ENCODE measurements around the gene KATNA1. TPM values are rescaled to one million over a fixed set of nuclear protein-coding genes. Genes with fewer than 3 reads are reported as not detected.
A peak's percentile ranks its signal among the peaks of the same experiment; 100 is the strongest.
"Not testable (repeated sequence)": the region's sequence is repeated elsewhere in the genome, so short reads cannot be mapped to it uniquely, and the experiment has no call there.

Gene KATNA1
- total RNA-seq, 5 donors from 2014 or later (not counting 1 experiment from before 2014, with no cell fraction given): 15.2 to 18.2 (median 15.9) TPM

DNA sequence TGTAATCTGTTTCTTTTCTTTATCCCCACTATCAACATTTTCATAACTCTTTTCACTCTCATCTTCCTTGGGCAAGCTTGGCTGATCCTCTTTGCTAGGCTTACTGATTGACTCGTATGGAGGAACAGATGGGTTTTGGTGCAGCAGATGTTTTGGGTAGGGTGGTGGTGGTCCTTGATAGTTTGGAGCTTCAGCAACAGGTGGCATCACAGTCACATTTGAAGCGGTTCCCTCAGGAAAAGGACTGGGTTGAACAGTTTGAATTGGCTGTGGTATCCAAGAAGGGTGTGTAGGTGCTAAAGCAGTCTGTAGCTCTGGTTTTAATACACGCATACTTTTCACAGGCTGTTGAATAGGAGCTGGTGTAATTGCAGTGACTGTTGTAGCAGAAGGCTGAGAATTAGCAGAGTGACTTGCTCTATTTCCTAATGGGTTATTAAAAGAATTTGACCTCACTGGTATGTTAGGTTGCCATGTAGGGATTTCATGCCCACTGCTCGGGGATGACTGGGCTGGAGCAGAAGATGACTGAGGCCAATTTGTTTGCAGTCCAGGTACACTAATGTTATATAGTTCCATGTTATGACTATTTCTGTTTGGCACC is 34.8 kb upstream of the KATNA1 start:
- ATAC-seq (replicated peaks in 1 of 4) (no peak), DNase-seq (no peak)
- Histone ChIP-seq H3K4me1 (ENCODE audit: control insufficient read depth in 1 of 2, extremely low read depth in 1 of 2, insufficient read depth in 2 of 2, low read length in 2 of 2) (peaks cover 0 to 5% of the 10 kb centered on the region in 2 experiments), H3K9me3 (no peaks in the 10 kb centered on the region), H3K36me3 (ENCODE audit: control insufficient read depth in 2 of 2, extremely low read depth in 1 of 2, insufficient read depth in 1 of 2, low read length in 1 of 2) (peaks cover 4 to 29% of the 10 kb centered on the region in 2 donors), H3K27me3 (replicated peaks in 1 of 2; ENCODE audit: control insufficient read depth in 2 of 2, extremely low read depth in 1 of 2, insufficient read depth in 2 of 2, low read length in 1 of 2) (no peaks in the 10 kb centered on the region), H3K4me3 (ENCODE audit: control insufficient read depth in 1 of 2, extremely low read depth in 1 of 2, low read length in 1 of 2) (no peak overlapping the region), H3K27ac (ENCODE audit: low read length) (no peak overlapping the region)
- H3K4me1 Mint-ChIP-seq: peaks cover 20 to 27% (median 24%) of the 10 kb centered on the region in 3 donors
- H3K9me3 Mint-ChIP-seq: no peaks in the 10 kb centered on the region
- H3K27ac Mint-ChIP-seq: no peak overlapping the region
- ChIA-PET POLR2A (no interaction called here), CTCF (no interaction called here)
- H3K4me3 Mint-ChIP-seq: no peak overlapping the region
- no peaks in the 10 kb centered on the region for H3K27me3 Mint-ChIP-seq
- peaks cover 39% of the 10 kb centered on the region for H3K36me3 Mint-ChIP-seq
- WGBS (ENCODE audit: insufficient coverage): 100% methylated on average over 2 of the region's 4 CpGs

DNA sequence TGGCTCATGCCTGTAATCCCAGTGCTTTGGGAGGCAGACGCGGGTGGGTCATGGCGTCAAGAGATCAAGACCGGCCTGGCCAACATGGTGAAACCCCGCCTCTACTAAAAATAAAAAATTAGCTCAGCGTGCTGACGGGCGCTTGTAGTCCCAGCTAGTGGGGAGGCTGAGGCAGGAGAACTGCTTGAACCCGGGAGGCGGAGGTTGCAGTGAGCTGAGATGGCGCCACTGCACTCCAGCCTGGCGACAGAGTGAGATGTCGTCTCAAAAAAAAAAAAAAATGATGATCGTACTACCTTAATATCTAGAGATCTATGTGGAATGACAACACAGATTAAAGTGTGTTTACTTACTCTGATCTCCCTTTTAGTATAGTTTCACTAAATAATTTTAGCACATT is 33.3 kb upstream of the KATNA1 start:
- H3K4me3 ChIP-seq (ENCODE audit: control insufficient read depth in 1 of 2, extremely low read depth in 1 of 2, low read length in 1 of 2); H3K4me1 ChIP-seq (ENCODE audit: control insufficient read depth in 1 of 2, extremely low read depth in 1 of 2, insufficient read depth in 2 of 2, low read length in 2 of 2); H3K27ac Mint-ChIP-seq; H3K27me3 ChIP-seq (replicated peaks in 1 of 2; ENCODE audit: control insufficient read depth in 2 of 2, extremely low read depth in 1 of 2, insufficient read depth in 2 of 2, low read length in 1 of 2); H3K27me3 Mint-ChIP-seq; ATAC-seq (replicated peaks in 1 of 4); H3K27ac ChIP-seq (ENCODE audit: low read length); H3K9me3 Mint-ChIP-seq; H3K9me3 ChIP-seq; DNase-seq; CTCF ChIA-PET; POLR2A ChIA-PET; H3K4me3 Mint-ChIP-seq: not testable (repeated sequence)
- 98% methylated on average over 9 of the region's 14 CpGs for WGBS (ENCODE audit: insufficient coverage)
- H3K4me1 Mint-ChIP-seq: peaks cover 14 to 25% (median 15%) of the 10 kb centered on the region in 3 donors
- peaks cover 4 to 35% of the 10 kb centered on the region in 2 donors for H3K36me3 ChIP-seq (ENCODE audit: control insufficient read depth in 2 of 2, extremely low read depth in 1 of 2, insufficient read depth in 1 of 2, low read length in 1 of 2)
- peaks cover 47% of the 10 kb centered on the region for H3K36me3 Mint-ChIP-seq

DNA sequence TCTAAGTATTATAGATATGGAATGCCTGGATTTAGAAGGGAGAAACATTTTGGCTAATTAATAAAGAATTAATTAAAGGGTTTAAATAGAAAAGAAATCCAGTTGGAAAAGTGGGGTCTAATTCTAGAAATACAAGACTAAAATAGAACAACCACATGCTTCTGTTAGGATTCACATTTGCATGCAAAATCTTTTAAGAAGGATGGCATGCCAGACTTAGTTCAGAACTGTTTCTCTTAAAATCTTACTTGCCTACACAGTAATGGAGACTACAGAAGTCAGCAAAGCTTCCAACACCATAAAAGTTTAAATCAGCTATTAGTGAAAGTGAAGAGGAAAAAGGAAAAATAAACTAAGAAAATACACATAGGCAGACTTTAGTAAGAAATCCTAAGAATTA is 32.7 kb upstream of the KATNA1 start:
- H3K27ac Mint-ChIP-seq: peak overlapping the region; percentile 49 to 67
- ATAC-seq (replicated peaks in 1 of 4) (no peak), DNase-seq (no peak)
- no peak overlapping the region for H3K4me3 Mint-ChIP-seq
- no peaks in the 10 kb centered on the region for H3K27me3 ChIP-seq (replicated peaks in 1 of 2; ENCODE audit: control insufficient read depth in 2 of 2, extremely low read depth in 1 of 2, insufficient read depth in 2 of 2, low read length in 1 of 2)
- H3K9me3 Mint-ChIP-seq: no peaks in the 10 kb centered on the region
- ChIA-PET CTCF (no interaction called here), POLR2A (no interaction called here)
- H3K9me3 ChIP-seq: no peaks in the 10 kb centered on the region
- no peaks in the 10 kb centered on the region for H3K27me3 Mint-ChIP-seq
- H3K4me3 ChIP-seq (ENCODE audit: control insufficient read depth in 1 of 2, extremely low read depth in 1 of 2, low read length in 1 of 2): no peak overlapping the region
- H3K4me1 Mint-ChIP-seq: peaks cover 8 to 19% (median 9%) of the 10 kb centered on the region in 3 donors
- no peaks in the 10 kb centered on the region for H3K4me1 ChIP-seq (ENCODE audit: control insufficient read depth in 1 of 2, extremely low read depth in 1 of 2, insufficient read depth in 2 of 2, low read length in 2 of 2)
- H3K36me3 ChIP-seq (ENCODE audit: control insufficient read depth in 2 of 2, extremely low read depth in 1 of 2, insufficient read depth in 1 of 2, low read length in 1 of 2): peaks cover 4 to 34% of the 10 kb centered on the region in 2 donors
- H3K27ac ChIP-seq (ENCODE audit: low read length): no peak overlapping the region
- peaks cover 46% of the 10 kb centered on the region for H3K36me3 Mint-ChIP-seq

DNA sequence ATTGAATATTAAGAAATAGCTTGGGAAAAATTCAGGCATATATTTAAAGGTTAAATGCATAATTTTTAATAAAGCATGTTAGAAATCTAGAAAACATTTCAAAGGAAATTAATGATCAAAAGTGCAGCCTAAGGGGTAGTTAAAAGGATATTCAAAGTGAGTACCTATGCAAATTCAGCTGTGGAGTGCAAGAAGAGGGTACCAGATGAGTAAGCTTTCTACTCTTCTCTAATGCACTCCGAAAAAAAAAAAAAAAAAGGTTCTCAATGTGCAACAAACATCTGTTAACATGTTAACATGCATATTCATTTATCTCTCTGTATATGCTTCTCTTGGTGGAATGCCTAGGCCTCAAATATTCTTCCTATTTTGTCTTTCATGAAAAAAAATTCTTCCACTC is 32.0 kb upstream of the KATNA1 start:
- Histone ChIP-seq H3K36me3 (ENCODE audit: control insufficient read depth in 2 of 2, extremely low read depth in 1 of 2, insufficient read depth in 1 of 2, low read length in 1 of 2) (peaks cover 8 to 38% of the 10 kb centered on the region in 2 donors), H3K4me1 (ENCODE audit: control insufficient read depth in 1 of 2, extremely low read depth in 1 of 2, insufficient read depth in 2 of 2, low read length in 2 of 2) (no peaks in the 10 kb centered on the region), H3K27me3 (replicated peaks in 1 of 2; ENCODE audit: control insufficient read depth in 2 of 2, extremely low read depth in 1 of 2, insufficient read depth in 2 of 2, low read length in 1 of 2) (no peaks in the 10 kb centered on the region), H3K27ac (ENCODE audit: low read length) (no peak overlapping the region), H3K9me3 (no peaks in the 10 kb centered on the region), H3K4me3 (ENCODE audit: control insufficient read depth in 1 of 2, extremely low read depth in 1 of 2, low read length in 1 of 2) (no peak overlapping the region)
- ChIA-PET POLR2A (no interaction called here), CTCF (no interaction called here)
- peaks cover 6 to 18% (median 8%) of the 10 kb centered on the region in 3 donors for H3K4me1 Mint-ChIP-seq
- no peaks in the 10 kb centered on the region for H3K9me3 Mint-ChIP-seq
- no peak overlapping the region for H3K4me3 Mint-ChIP-seq
- no peak for DNase-seq
- no CpG with 5 or more reads among the region's 1 CpG for WGBS (ENCODE audit: insufficient coverage)
- peaks cover 41% of the 10 kb centered on the region for H3K36me3 Mint-ChIP-seq
- H3K27me3 Mint-ChIP-seq: no peaks in the 10 kb centered on the region
- no peak for ATAC-seq (replicated peaks in 1 of 4)
- H3K27ac Mint-ChIP-seq: peak overlapping the region in 1 of 2 donors; percentile 49

DNA sequence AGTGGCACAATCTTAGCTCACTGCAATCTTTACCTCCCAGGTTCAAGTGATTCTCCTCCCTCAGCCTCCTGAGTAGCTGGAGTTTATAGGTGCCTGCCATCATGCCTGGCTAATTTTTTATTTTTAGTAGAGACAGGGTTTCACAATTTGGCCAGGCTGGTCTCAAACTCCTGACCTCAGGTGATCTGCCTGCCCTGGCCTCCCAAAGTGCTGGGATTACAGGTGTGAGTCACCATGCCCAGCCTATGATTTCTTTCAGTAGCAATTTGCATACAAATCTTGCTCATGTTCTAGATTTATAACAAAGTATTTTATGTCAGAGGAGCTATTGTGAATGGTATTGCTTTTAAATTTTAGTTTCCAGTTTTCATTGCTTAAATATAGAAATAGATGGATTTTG is 23.8 kb upstream of the KATNA1 start:
- H3K4me3 Mint-ChIP-seq; POLR2A ChIA-PET; H3K27ac ChIP-seq (ENCODE audit: low read length); H3K9me3 ChIP-seq; H3K27me3 ChIP-seq (replicated peaks in 1 of 2; ENCODE audit: control insufficient read depth in 2 of 2, extremely low read depth in 1 of 2, insufficient read depth in 2 of 2, low read length in 1 of 2); H3K27ac Mint-ChIP-seq; H3K27me3 Mint-ChIP-seq; H3K9me3 Mint-ChIP-seq; ATAC-seq (replicated peaks in 1 of 4); H3K4me3 ChIP-seq (ENCODE audit: control insufficient read depth in 1 of 2, extremely low read depth in 1 of 2, low read length in 1 of 2); H3K4me1 ChIP-seq (ENCODE audit: control insufficient read depth in 1 of 2, extremely low read depth in 1 of 2, insufficient read depth in 2 of 2, low read length in 2 of 2); DNase-seq; H3K4me1 Mint-ChIP-seq: not testable (repeated sequence)
- H3K36me3 Mint-ChIP-seq: peaks cover 31% of the 10 kb centered on the region
- CTCF ChIA-PET: interaction anchor here in 1 of 2 donors (0.7 kb wide), 1 partner anchor 339 kb away, joined by 4 read pairs; no protein-coding TSS in a partner anchor
- peaks cover 14 to 75% of the 10 kb centered on the region in 2 donors for H3K36me3 ChIP-seq (ENCODE audit: control insufficient read depth in 2 of 2, extremely low read depth in 1 of 2, insufficient read depth in 1 of 2, low read length in 1 of 2)

DNA sequence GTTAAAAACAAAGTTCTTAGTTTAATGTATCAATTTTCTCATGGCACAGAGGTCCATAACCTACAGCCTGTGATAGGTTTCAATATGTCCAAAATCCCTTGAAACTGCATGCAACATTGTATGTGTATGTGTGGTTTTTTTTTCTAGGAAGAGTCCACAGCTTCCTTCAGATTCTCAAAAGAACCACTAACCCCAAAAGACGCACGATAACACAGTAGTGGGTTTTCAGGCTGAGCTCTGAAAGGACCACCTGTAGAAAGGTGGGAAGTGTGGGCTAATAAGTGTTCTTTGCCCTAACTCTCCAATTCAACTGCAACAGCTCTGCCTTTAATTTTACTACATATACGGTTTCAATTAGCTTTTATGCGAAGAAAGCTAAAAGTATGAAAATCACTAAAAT is 11.5 kb upstream of the KATNA1 start:
- Histone ChIP-seq H3K27ac (ENCODE audit: low read length) (no peak overlapping the region), H3K4me1 (ENCODE audit: control insufficient read depth in 1 of 2, extremely low read depth in 1 of 2, insufficient read depth in 2 of 2, low read length in 2 of 2) (no peaks in the 10 kb centered on the region), H3K36me3 (ENCODE audit: control insufficient read depth in 2 of 2, extremely low read depth in 1 of 2, insufficient read depth in 1 of 2, low read length in 1 of 2) (peaks cover 0 to 33% of the 10 kb centered on the region in 2 donors), H3K27me3 (replicated peaks in 1 of 2; ENCODE audit: control insufficient read depth in 2 of 2, extremely low read depth in 1 of 2, insufficient read depth in 2 of 2, low read length in 1 of 2) (no peaks in the 10 kb centered on the region), H3K4me3 (ENCODE audit: control insufficient read depth in 1 of 2, extremely low read depth in 1 of 2, low read length in 1 of 2) (no peak overlapping the region), H3K9me3 (no peaks in the 10 kb centered on the region)
- H3K4me3 Mint-ChIP-seq: no peak overlapping the region
- peaks cover 22% of the 10 kb centered on the region for H3K36me3 Mint-ChIP-seq
- H3K27me3 Mint-ChIP-seq: no peaks in the 10 kb centered on the region
- no peak for ATAC-seq (replicated peaks in 1 of 4)
- H3K9me3 Mint-ChIP-seq: no peaks in the 10 kb centered on the region
- DNase-seq: no peak
- ChIA-PET POLR2A (no interaction called here), CTCF (interaction anchor here in 1 of 2 donors (1.2 kb wide), 1 partner anchor 100 kb away, joined by 3 read pairs; no protein-coding TSS in a partner anchor)
- WGBS (ENCODE audit: insufficient coverage): no CpG with 5 or more reads among the region's 4 CpGs
- no peak overlapping the region for H3K27ac Mint-ChIP-seq
- H3K4me1 Mint-ChIP-seq: no peaks in the 10 kb centered on the region

DNA sequence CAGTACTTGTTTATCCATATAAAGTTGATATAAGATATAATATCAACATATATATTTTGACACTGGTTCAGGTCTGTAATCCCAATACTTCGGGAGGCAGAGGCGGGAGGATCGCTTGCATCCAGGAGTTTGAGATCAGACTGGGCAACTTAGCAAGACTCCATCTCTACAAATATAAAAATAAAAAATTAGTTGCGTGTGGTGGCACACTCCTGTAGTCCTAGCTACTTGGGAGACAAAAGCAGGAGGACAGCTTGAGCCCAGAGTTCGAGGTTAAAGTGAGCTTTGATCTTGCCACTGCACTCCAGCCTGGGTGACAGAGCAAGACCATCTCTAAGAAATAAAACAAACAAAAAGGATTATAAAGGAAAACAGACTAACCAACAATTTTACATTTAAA is 8.9 kb upstream of the KATNA1 start:
- no peaks in the 10 kb centered on the region for H3K4me1 ChIP-seq (ENCODE audit: control insufficient read depth in 1 of 2, extremely low read depth in 1 of 2, insufficient read depth in 2 of 2, low read length in 2 of 2)
- Mint-ChIP-seq H3K27ac (no peak overlapping the region), H3K36me3 (peaks cover 13% of the 10 kb centered on the region), H3K27me3 (no peaks in the 10 kb centered on the region), H3K9me3 (no peaks in the 10 kb centered on the region), H3K4me1 (no peaks in the 10 kb centered on the region), H3K4me3 (no peak overlapping the region)
- no peaks in the 10 kb centered on the region for H3K9me3 ChIP-seq
- no peak for ATAC-seq (replicated peaks in 1 of 4)
- H3K27me3 ChIP-seq (replicated peaks in 1 of 2; ENCODE audit: control insufficient read depth in 2 of 2, extremely low read depth in 1 of 2, insufficient read depth in 2 of 2, low read length in 1 of 2): no peaks in the 10 kb centered on the region
- CTCF ChIA-PET: no interaction called here
- no peak overlapping the region for H3K27ac ChIP-seq (ENCODE audit: low read length)
- WGBS (ENCODE audit: insufficient coverage): no CpG with 5 or more reads among the region's 5 CpGs
- POLR2A ChIA-PET: no interaction called here
- peaks cover 0 to 17% of the 10 kb centered on the region in 2 donors for H3K36me3 ChIP-seq (ENCODE audit: control insufficient read depth in 2 of 2, extremely low read depth in 1 of 2, insufficient read depth in 1 of 2, low read length in 1 of 2)
- no peak overlapping the region for H3K4me3 ChIP-seq (ENCODE audit: control insufficient read depth in 1 of 2, extremely low read depth in 1 of 2, low read length in 1 of 2)
- no peak for DNase-seq
